HG03039 (cell line): Measurements from ENCODE around the gene MPL.
"Not testable (repeated sequence)": the region's sequence is repeated elsewhere in the genome, so short reads cannot be mapped to it uniquely, and the experiment has no call there.

ENCODE experiments used
- ATAC-seq: cut with Tn5 transposase; IDR thresholded peaks from one replicate; pipeline ENCODE4 v1.9.1; 2021; ENCODE audit warnings: mild to moderate bottlenecking, moderate library complexity; ENCODE audit not compliant: unreplicated experiment

The MPL gene

GRCh38 chr1:43369779-43370178 is 32.2 kb downstream of the MPL start:
- not testable (repeated sequence) for ATAC-seq

- ATAC-seq, result no peak
Measured at GRCh38 chr1:43370564-43370963, 32.9 kb downstream of the MPL start.

- ATAC-seq, result no peak
Measured at GRCh38 chr1:43372172-43372571, 34.6 kb downstream of the MPL start.

- no peak for ATAC-seq
Measured at GRCh38 chr1:43373066-43373940, 35.7 kb downstream of the MPL start.

GRCh38 chr1:43376723-43377235 is 39.2 kb downstream of the MPL start:
- no peak for ATAC-seq

- no peak for ATAC-seq
Measured at GRCh38 chr1:43377831-43378230, 40.2 kb downstream of the MPL start.

- ATAC-seq, result no peak
Measured at GRCh38 chr1:43379476-43379875, 41.9 kb downstream of the MPL start.

- no peak for ATAC-seq
Measured at GRCh38 chr1:43381612-43382011, 44.0 kb downstream of the MPL start.

- no peak for ATAC-seq
Measured at GRCh38 chr1:43382027-43382779, 44.6 kb downstream of the MPL start.

- no peak for ATAC-seq
Measured at GRCh38 chr1:43383449-43383848, 45.8 kb downstream of the MPL start.

GRCh38 chr1:43386676-43387075 is 49.1 kb downstream of the MPL start:
- no peak for ATAC-seq

- ATAC-seq, result no peak
Measured at GRCh38 chr1:43387976-43388599, 50.5 kb downstream of the MPL start.

- ATAC-seq, result no peak
Measured at GRCh38 chr1:43388613-43389012, 51.0 kb downstream of the MPL start.

GRCh38 chr1:43389326-43390313 is 52.0 kb downstream of the MPL start, which contains the start of the genes MED8 and SZT2:
Gene MED8, minus strand, starts transcription at chr1:43389800. Its CDS starts 36 bp downstream, at chr1:43389764.
Gene SZT2, plus strand, starts transcription at chr1:43389899. Its CDS starts 70 bp downstream, at chr1:43389969.
- peak; percentile 75 for ATAC-seq

- no peak for ATAC-seq
Measured at GRCh38 chr1:43392702-43393101, 55.1 kb downstream of the MPL start.

- no peak for ATAC-seq
Measured at GRCh38 chr1:43395523-43395922, 57.9 kb downstream of the MPL start.

GRCh38 chr1:43396059-43396458 is 58.4 kb downstream of the MPL start:
- no peak for ATAC-seq

GRCh38 chr1:43398227-43398626 is 60.6 kb downstream of the MPL start:
- no peak for ATAC-seq

GRCh38 chr1:43400441-43400840 is 62.8 kb downstream of the MPL start:
- not testable (repeated sequence) for ATAC-seq
